Testis (tissue), 3 donors: ENCODE results near the gene HMCN1. TPM values are rescaled to one million over a fixed set of nuclear protein-coding genes. Genes with fewer than 3 reads are reported as not detected.
"Not testable (repeated sequence)": the region's sequence is repeated elsewhere in the genome, so short reads cannot be mapped to it uniquely, and the experiment has no call there.

Source experiments
- DNase-seq: peaks from one replicate; pipeline ENCODE4 v3.0.0-alpha.2; 2019
- H3K27ac ChIP-seq, 2 donors: fragments of 200-600 bp; sonication (generic); one replicate each; pipeline ENCODE4 v1.5.1; 2019
- H3K27me3 ChIP-seq: fragments of 200-600 bp; sonication (generic); one replicate; pipeline ENCODE4 v1.5.1; 2019
- H3K36me3 ChIP-seq: fragments of 200-600 bp; sonication (generic); one replicate; pipeline ENCODE4 v1.5.1; 2017; ENCODE audit warnings: low read depth; ENCODE audit errors: missing control alignments
- H3K4me1 ChIP-seq: fragments of 200-600 bp; sonication (generic); one replicate; pipeline ENCODE4 v1.5.1; 2019
- H3K4me3 ChIP-seq, 2 donors: fragments of 200-600 bp; sonication (generic); one replicate each; pipeline ENCODE4 v1.5.1; 2017 to 2019
- H3K9me3 ChIP-seq: fragments of 200-600 bp; sonication (generic); one replicate; pipeline ENCODE4 v1.5.1; 2017
- POLR2A ChIP-seq: fragments of 450-650 bp; IDR thresholded peaks from one replicate; pipeline ENCODE4 v1.6.1; 2017; ENCODE audit warnings: antibody characterized with exemption, mild to moderate bottlenecking, moderate library complexity
- WGBS, 2 donors: methylation state at CpG; one replicate each; pipeline ENCODE4 v1.1.5; 2018; 5-methylcytosine and 5-hydroxymethylcytosine counted together
- intact Hi-C: fragments of 100-400 bp; cut with DNase I; formaldehyde crosslinking; loops from one replicate; pipeline ENCODE4 v1.15.1; 2023; ENCODE audit warnings: low total_unique reads
- polyA plus RNA-seq: library from polyadenylated mRNA; stranded (reverse); fragments of 350-450 nt; fragmentation: Illumina TruSeq; extraction: RNeasy Lipid Tissue Mini Kit (QIAGEN cat#74804); gene quantifications from one replicate; pipeline ENCODE4 v1.2.3, GENCODE V29; 2014; ENCODE audit warnings: low read depth, low replicate concordance; ENCODE audit not compliant: insufficient read depth
- total RNA-seq, 2 donors: library from RNA; depleted of rRNA; stranded (reverse); fragments of >200 nt; gene quantifications; one replicate each; pipeline ENCODE4 v1.2.3, GENCODE V29; 2016
- TF ChIP-seq, protein P1 (sequence below), 3 experiments: fragments of 450-650 bp in 2 of 3; fragments of 200-600 bp in 1 of 3; sonication (generic) in 1 of 3; IDR thresholded peaks; one replicate each; pipeline ENCODE4 v1.5.1; 2016 to 2019; ENCODE audit warnings: antibody characterized with exemption in 3 of 3, mild to moderate bottlenecking in 2 of 3, moderate library complexity in 1 of 3

Gene HMCN1
- total and polyA plus RNA-seq, 3 donors from 2014 or later, result 5.2 to 6.2 (median 5.7) TPM

DNA sequence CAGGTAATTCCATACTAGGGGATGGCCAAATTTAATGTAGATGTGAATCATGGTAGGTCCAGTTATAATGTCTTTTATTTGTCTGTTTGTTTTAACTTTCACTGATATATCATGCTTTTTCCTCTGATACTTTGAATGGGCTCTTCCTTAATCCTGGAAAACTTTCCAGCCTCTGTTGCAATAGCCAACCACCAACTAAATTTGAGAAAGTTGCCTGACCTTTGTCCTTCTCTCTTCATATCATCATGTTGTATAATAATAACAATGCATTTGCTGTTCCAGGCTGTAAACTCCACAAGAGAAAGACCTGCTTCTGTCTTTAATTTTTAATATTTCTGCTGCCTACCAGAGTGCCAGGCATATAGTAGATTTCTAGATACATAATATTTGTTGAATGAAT, 146.1 kb downstream of the HMCN1 start:
- DNase-seq, result no peak
- Histone ChIP-seq H3K27ac (no peak overlapping the region), H3K4me3 (no peak overlapping the region), H3K27me3 (no peaks in the 10 kb centered on the region), H3K36me3 (no peaks in the 10 kb centered on the region), H3K9me3 (no peaks in the 10 kb centered on the region), H3K4me1 (no peaks in the 10 kb centered on the region)
- TF ChIP-seq, protein P1, sequence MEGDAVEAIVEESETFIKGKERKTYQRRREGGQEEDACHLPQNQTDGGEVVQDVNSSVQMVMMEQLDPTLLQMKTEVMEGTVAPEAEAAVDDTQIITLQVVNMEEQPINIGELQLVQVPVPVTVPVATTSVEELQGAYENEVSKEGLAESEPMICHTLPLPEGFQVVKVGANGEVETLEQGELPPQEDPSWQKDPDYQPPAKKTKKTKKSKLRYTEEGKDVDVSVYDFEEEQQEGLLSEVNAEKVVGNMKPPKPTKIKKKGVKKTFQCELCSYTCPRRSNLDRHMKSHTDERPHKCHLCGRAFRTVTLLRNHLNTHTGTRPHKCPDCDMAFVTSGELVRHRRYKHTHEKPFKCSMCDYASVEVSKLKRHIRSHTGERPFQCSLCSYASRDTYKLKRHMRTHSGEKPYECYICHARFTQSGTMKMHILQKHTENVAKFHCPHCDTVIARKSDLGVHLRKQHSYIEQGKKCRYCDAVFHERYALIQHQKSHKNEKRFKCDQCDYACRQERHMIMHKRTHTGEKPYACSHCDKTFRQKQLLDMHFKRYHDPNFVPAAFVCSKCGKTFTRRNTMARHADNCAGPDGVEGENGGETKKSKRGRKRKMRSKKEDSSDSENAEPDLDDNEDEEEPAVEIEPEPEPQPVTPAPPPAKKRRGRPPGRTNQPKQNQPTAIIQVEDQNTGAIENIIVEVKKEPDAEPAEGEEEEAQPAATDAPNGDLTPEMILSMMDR (IDR thresholded peaks at IDR 0.05), result no peak
- no peak for TF ChIP-seq POLR2A
- intact Hi-C loops, result no loop called here

- Histone ChIP-seq H3K4me1 (no peaks in the 10 kb centered on the region), H3K36me3 (no peaks in the 10 kb centered on the region), H3K27ac (no peak overlapping the region), H3K9me3 (no peaks in the 10 kb centered on the region), H3K27me3 (no peaks in the 10 kb centered on the region), H3K4me3 (no peak overlapping the region)
- TF ChIP-seq, protein P1 (IDR thresholded peaks at IDR 0.05), result no peak
- TF ChIP-seq POLR2A, result no peak
- WGBS, 2 donors, result 95% methylated on average over 7 of the region's 7 CpGs
- intact Hi-C loops, result no loop called here
- DNase-seq, result no peak
Observed at GRCh38 chr1:185880779-185881333, 146.7 kb downstream of the HMCN1 start.

- intact Hi-C loops, result no loop called here
Observed at GRCh38 chr1:185886046-185886445, 151.9 kb downstream of the HMCN1 start.

DNA sequence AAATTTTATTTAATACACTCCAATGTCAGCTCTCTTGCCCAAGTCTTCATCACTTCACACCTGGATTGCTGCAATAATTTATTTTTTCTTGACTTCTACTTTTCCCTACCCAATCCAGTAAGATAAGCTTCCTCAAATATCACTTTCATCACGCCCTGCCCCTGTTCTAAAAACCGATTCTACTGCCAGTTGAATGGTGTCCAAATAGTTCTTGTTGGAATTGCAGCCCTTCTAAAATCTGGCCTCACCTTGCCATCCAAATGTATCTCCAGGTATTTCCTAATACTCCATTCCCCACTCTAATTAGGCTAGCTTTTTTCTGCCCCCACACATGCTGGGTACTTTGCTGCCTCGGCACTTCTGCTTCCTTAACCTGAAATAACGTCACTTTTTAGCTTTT, 152.5 kb downstream of the HMCN1 start:
- TF ChIP-seq, protein P1 (IDR thresholded peaks at IDR 0.05), result no peak
- no peak for TF ChIP-seq POLR2A
- H3K27me3 ChIP-seq, result no peaks in the 10 kb centered on the region
- H3K4me3 ChIP-seq, result no peak overlapping the region
- WGBS, 2 donors, result 85% methylated on average over 4 of the region's 4 CpGs
- H3K27ac ChIP-seq, result no peak overlapping the region
- H3K4me1 ChIP-seq, result no peaks in the 10 kb centered on the region
- no peaks in the 10 kb centered on the region for H3K36me3 ChIP-seq
- intact Hi-C loops, result no loop called here
- DNase-seq, result no peak
- no peaks in the 10 kb centered on the region for H3K9me3 ChIP-seq

More at GRCh38 chr1:185886046-185886445, 151.9 kb downstream of the HMCN1 start:
- H3K27ac ChIP-seq, result no peak overlapping the region
- no peaks in the 10 kb centered on the region for H3K27me3 ChIP-seq
- H3K36me3 ChIP-seq, result no peaks in the 10 kb centered on the region
- DNase-seq, result no peak
- H3K4me3 ChIP-seq, result no peak overlapping the region
- 82% methylated on average over 1 of the region's 1 CpG for WGBS, 2 donors
- H3K4me1 ChIP-seq, result no peaks in the 10 kb centered on the region
- TF ChIP-seq POLR2A, result no peak
- TF ChIP-seq, protein P1 (IDR thresholded peaks at IDR 0.05), result no peak
- H3K9me3 ChIP-seq, result no peaks in the 10 kb centered on the region

- H3K36me3 ChIP-seq, H3K27me3 ChIP-seq, intact Hi-C loops, H3K4me1 ChIP-seq, H3K9me3 ChIP-seq, H3K27ac ChIP-seq, H3K4me3 ChIP-seq, DNase-seq: not testable (repeated sequence)
- 69 to 98% methylated on average over 20 to 26 of the region's 26 CpGs for WGBS, 2 donors
Observed at GRCh38 chr1:185892831-185893403, 158.7 kb downstream of the HMCN1 start.
